ENCODE results near the gene SERPINH1.

The SERPINH1 gene

GRCh38 chr11:75562048-75562835 is at the start of gene SERPINH1:
TSS of gene SERPINH1 (plus strand) at chr11:75562253. CDS start at chr11:75566350, 4,097 bp downstream.
- H3K4me3 ChIP-seq (ENCODE audit: low read length), result peak within 1 kb of the TSS; percentile 99
- peak within 1 kb of the TSS; percentile 88 for H3K9ac ChIP-seq (ENCODE audit: low read length)
- no peaks in the 10 kb centered on the region for H3K9me3 ChIP-seq (ENCODE audit: control insufficient read depth, low read length)
- peaks cover 51% of the 10 kb centered on the region for H3K4me1 ChIP-seq (ENCODE audit: control insufficient read depth, insufficient read depth, low read length)
- H3K27me3 ChIP-seq (ENCODE audit: control insufficient read depth, insufficient read depth, low read length), result no peaks in the 10 kb centered on the region
- H3K36me3 ChIP-seq (ENCODE audit: control insufficient read depth, insufficient read depth, low read length), result peaks cover 5% of the 10 kb centered on the region

GRCh38 chr11:75513250-75513649 is 48.8 kb upstream of the SERPINH1 start:
- Histone ChIP-seq H3K9me3 (ENCODE audit: control insufficient read depth, low read length) (no peaks in the 10 kb centered on the region), H3K4me1 (ENCODE audit: control insufficient read depth, insufficient read depth, low read length) (no peaks in the 10 kb centered on the region), H3K36me3 (ENCODE audit: control insufficient read depth, insufficient read depth, low read length) (no peaks in the 10 kb centered on the region), H3K9ac (ENCODE audit: low read length) (no peak overlapping the region), H3K27me3 (ENCODE audit: control insufficient read depth, insufficient read depth, low read length) (no peaks in the 10 kb centered on the region), H3K4me3 (ENCODE audit: low read length) (no peak overlapping the region)

DNA sequence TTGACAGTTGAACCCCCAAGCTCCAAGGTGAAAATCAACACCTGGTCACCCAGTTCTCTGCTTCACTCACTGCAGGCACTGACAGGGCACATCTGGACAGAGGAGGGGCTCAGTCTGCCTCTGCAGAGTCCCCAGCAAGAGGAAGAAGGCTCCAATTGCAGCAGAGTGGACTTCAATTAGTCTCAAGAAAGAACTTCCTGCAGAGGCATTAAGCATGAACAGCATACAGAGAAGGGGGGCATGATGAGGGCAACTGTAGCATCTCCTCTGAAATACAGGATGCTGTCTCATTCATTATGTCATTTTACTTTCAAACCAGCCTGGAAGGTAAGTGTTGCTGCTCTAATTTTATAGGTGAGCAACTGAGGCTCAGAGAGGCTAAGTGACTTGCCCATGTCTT is 47.5 kb upstream of the SERPINH1 start:
- H3K36me3 ChIP-seq (ENCODE audit: control insufficient read depth, insufficient read depth, low read length), result no peaks in the 10 kb centered on the region
- no peaks in the 10 kb centered on the region for H3K9me3 ChIP-seq (ENCODE audit: control insufficient read depth, low read length)
- no peaks in the 10 kb centered on the region for H3K4me1 ChIP-seq (ENCODE audit: control insufficient read depth, insufficient read depth, low read length)
- H3K27me3 ChIP-seq (ENCODE audit: control insufficient read depth, insufficient read depth, low read length), result no peaks in the 10 kb centered on the region
- no peak overlapping the region for H3K9ac ChIP-seq (ENCODE audit: low read length)
- no peak overlapping the region for H3K4me3 ChIP-seq (ENCODE audit: low read length)

- H3K9me3 ChIP-seq (ENCODE audit: control insufficient read depth, low read length), result no peaks in the 10 kb centered on the region
- no peak overlapping the region for H3K9ac ChIP-seq (ENCODE audit: low read length)
- no peaks in the 10 kb centered on the region for H3K27me3 ChIP-seq (ENCODE audit: control insufficient read depth, insufficient read depth, low read length)
- H3K36me3 ChIP-seq (ENCODE audit: control insufficient read depth, insufficient read depth, low read length), result no peaks in the 10 kb centered on the region
- no peaks in the 10 kb centered on the region for H3K4me1 ChIP-seq (ENCODE audit: control insufficient read depth, insufficient read depth, low read length)
- no peak overlapping the region for H3K4me3 ChIP-seq (ENCODE audit: low read length)
These were observed 45.9 kb upstream of the SERPINH1 start for GRCh38 chr11:75516140-75516539.

GRCh38 chr11:75516886-75517285 is 45.2 kb upstream of the SERPINH1 start:
- Histone ChIP-seq H3K4me1 (ENCODE audit: control insufficient read depth, insufficient read depth, low read length) (no peaks in the 10 kb centered on the region), H3K4me3 (ENCODE audit: low read length) (no peak overlapping the region), H3K9ac (ENCODE audit: low read length) (no peak overlapping the region)

GRCh38 chr11:75518204-75518549 is 43.9 kb upstream of the SERPINH1 start:
- Histone ChIP-seq H3K27me3 (ENCODE audit: control insufficient read depth, insufficient read depth, low read length) (peaks cover 7% of the 10 kb centered on the region), H3K36me3 (ENCODE audit: control insufficient read depth, insufficient read depth, low read length) (no peaks in the 10 kb centered on the region), H3K4me1 (ENCODE audit: control insufficient read depth, insufficient read depth, low read length) (no peaks in the 10 kb centered on the region), H3K4me3 (ENCODE audit: low read length) (no peak overlapping the region), H3K9ac (ENCODE audit: low read length) (no peak overlapping the region), H3K9me3 (ENCODE audit: control insufficient read depth, low read length) (no peaks in the 10 kb centered on the region)

More at GRCh38 chr11:75516886-75517285, 45.2 kb upstream of the SERPINH1 start:
- H3K27me3 ChIP-seq (ENCODE audit: control insufficient read depth, insufficient read depth, low read length), result no peaks in the 10 kb centered on the region
- H3K9me3 ChIP-seq (ENCODE audit: control insufficient read depth, low read length), result no peaks in the 10 kb centered on the region
- no peaks in the 10 kb centered on the region for H3K36me3 ChIP-seq (ENCODE audit: control insufficient read depth, insufficient read depth, low read length)

GRCh38 chr11:75518771-75519653 is 43.0 kb upstream of the SERPINH1 start:
- Histone ChIP-seq H3K9ac (ENCODE audit: low read length) (no peak overlapping the region), H3K4me1 (ENCODE audit: control insufficient read depth, insufficient read depth, low read length) (no peaks in the 10 kb centered on the region), H3K4me3 (ENCODE audit: low read length) (no peak overlapping the region), H3K36me3 (ENCODE audit: control insufficient read depth, insufficient read depth, low read length) (no peaks in the 10 kb centered on the region), H3K27me3 (ENCODE audit: control insufficient read depth, insufficient read depth, low read length) (peaks cover 13% of the 10 kb centered on the region), H3K9me3 (ENCODE audit: control insufficient read depth, low read length) (no peaks in the 10 kb centered on the region)

GRCh38 chr11:75520688-75521087 is 41.4 kb upstream of the SERPINH1 start:
- Histone ChIP-seq H3K4me3 (ENCODE audit: low read length) (no peak overlapping the region), H3K9ac (ENCODE audit: low read length) (no peak overlapping the region), H3K27me3 (ENCODE audit: control insufficient read depth, insufficient read depth, low read length) (peaks cover 27% of the 10 kb centered on the region), H3K36me3 (ENCODE audit: control insufficient read depth, insufficient read depth, low read length) (no peaks in the 10 kb centered on the region), H3K4me1 (ENCODE audit: control insufficient read depth, insufficient read depth, low read length) (peaks cover 10% of the 10 kb centered on the region), H3K9me3 (ENCODE audit: control insufficient read depth, low read length) (no peaks in the 10 kb centered on the region)

DNA sequence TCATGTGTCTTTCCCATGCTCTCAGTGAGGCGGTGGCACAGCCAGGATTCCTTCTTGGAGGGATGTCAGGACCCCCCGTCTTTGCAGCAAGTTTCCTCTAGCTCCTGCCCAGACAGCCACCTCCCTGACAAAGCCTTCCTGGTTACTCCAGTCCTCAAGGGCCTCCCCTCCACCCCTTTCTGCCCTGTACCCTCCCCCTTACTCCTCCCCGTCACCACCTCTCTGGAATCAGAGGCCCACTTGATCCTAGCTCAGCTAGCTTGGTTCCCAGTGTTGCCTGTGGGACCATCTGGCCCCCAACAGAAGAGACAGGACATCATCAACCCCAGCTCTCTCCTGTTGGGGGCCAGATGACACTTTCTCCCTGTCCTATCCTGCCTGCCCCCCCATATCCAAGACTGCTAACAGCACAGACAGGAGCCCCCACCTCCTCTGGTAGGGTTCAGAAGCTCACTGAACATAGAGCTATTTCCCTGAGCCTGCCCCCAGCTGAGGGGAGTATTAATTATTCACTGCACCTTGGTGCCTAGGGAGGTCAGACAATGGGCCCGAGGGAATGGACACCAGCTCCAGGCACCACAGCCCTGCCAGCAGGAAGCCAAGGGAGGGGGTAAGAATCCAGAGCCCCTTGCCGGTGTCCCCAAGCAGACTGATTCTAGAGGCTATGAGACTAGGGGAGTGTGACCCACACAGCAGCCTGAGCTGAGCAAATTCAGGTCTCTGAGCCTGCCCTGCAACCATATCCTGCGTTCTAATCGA is 39.6 kb upstream of the SERPINH1 start:
- no peaks in the 10 kb centered on the region for H3K36me3 ChIP-seq (ENCODE audit: control insufficient read depth, insufficient read depth, low read length)
- no peaks in the 10 kb centered on the region for H3K9me3 ChIP-seq (ENCODE audit: control insufficient read depth, low read length)
- H3K4me1 ChIP-seq (ENCODE audit: control insufficient read depth, insufficient read depth, low read length), result peaks cover 10% of the 10 kb centered on the region
- H3K9ac ChIP-seq (ENCODE audit: low read length), result no peak overlapping the region
- H3K27me3 ChIP-seq (ENCODE audit: control insufficient read depth, insufficient read depth, low read length), result peaks cover 27% of the 10 kb centered on the region
- no peak overlapping the region for H3K4me3 ChIP-seq (ENCODE audit: low read length)

- Histone ChIP-seq H3K4me3 (ENCODE audit: low read length) (no peak overlapping the region), H3K27me3 (ENCODE audit: control insufficient read depth, insufficient read depth, low read length) (peaks cover 27% of the 10 kb centered on the region), H3K9ac (ENCODE audit: low read length) (no peak overlapping the region), H3K9me3 (ENCODE audit: control insufficient read depth, low read length) (no peaks in the 10 kb centered on the region), H3K4me1 (ENCODE audit: control insufficient read depth, insufficient read depth, low read length) (peaks cover 10% of the 10 kb centered on the region), H3K36me3 (ENCODE audit: control insufficient read depth, insufficient read depth, low read length) (no peaks in the 10 kb centered on the region)
These were observed 38.9 kb upstream of the SERPINH1 start for GRCh38 chr11:75523189-75523588.

DNA sequence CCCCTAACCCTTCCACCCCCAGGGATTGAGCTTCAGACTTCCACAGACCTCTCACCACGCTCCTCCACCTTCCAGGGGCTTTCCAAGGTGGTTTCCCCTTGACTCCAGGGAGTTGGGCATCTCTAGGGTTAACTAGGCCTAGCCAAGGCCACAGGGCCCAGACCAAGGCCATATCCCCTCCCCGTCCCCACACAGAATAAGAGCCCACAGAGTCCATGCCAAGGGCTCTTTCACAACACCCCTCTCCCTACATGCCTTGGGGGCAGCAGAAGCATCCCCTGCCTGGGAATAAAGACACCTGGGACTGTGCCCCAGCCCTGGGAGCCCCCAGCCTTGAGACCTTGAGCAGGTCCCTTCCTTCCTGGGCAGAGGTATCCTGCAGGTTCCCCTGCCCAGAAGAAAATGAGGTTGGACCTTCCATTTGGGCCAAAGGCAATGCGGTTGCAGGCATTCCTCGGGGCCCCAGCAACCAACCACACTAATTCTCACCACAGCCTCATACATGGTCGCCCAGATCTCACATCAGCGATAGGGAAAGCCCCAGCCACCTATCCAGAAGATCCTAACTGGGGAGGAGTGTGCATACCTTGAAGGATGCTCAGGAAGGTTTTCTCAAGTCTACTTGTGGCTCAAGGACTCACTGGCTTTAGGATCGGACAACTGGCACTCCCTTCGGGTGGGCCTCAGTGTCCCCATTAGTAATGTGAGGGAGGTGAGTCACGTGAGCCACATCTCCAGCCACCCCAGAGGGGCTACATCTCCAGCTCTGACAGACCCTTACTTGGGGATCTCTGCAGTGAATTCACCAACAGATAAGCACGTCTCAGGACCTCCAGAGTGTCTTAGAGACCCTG is 38.0 kb upstream of the SERPINH1 start:
- H3K9ac ChIP-seq (ENCODE audit: low read length), result no peak overlapping the region
- H3K9me3 ChIP-seq (ENCODE audit: control insufficient read depth, low read length), result no peaks in the 10 kb centered on the region
- peaks cover 27% of the 10 kb centered on the region for H3K27me3 ChIP-seq (ENCODE audit: control insufficient read depth, insufficient read depth, low read length)
- H3K4me1 ChIP-seq (ENCODE audit: control insufficient read depth, insufficient read depth, low read length), result peaks cover 10% of the 10 kb centered on the region
- H3K36me3 ChIP-seq (ENCODE audit: control insufficient read depth, insufficient read depth, low read length), result no peaks in the 10 kb centered on the region
- H3K4me3 ChIP-seq (ENCODE audit: low read length), result no peak overlapping the region

Data from mucosa of stomach (tissue), 1 donor.